Pancreas (tissue), 10 donors: ENCODE results near the gene NES. TPM values are rescaled to one million over a fixed set of nuclear protein-coding genes. Genes with fewer than 3 reads are reported as not detected.
A peak's percentile ranks its signal among the peaks of the same experiment; 100 is the strongest.

ENCODE experiments used
- ATAC-seq, 4 donors: fragments of 200-7000 bp; cut with Tn5 transposase; one replicate each; pipeline versions ENCODE4 v1.8.0 to v1.9.1; 2020; ENCODE audit warnings: mild to moderate bottlenecking in 4 of 4, moderate library complexity in 4 of 4
- DNase-seq, 6 donors: peaks; one replicate each; pipeline ENCODE4 v3.0.0-alpha.2; 2020
- FAIRE-seq: peaks from 2 replicates; lab custom pipeline; 2012; peaks lifted over from hg19 to GRCh38; lab: Jason Lieb, UNC
- H3K27ac ChIP-seq, 4 donors: fragments of 200-600 bp; sonication (generic); 1 replicate in 3 of 4; 2 replicates in 1 of 4; pipeline versions ENCODE4 v1.5.0 to v1.8.0; 2020
- H3K27me3 ChIP-seq, 4 donors: fragments of 200-600 bp; one replicate each; pipeline ENCODE4 v1.8.0; 2021
- H3K36me3 ChIP-seq, 3 donors: fragments of 200-600 bp; sonication (generic) in 1 of 3; one replicate each; pipeline versions ENCODE4 v1.5.0 to v1.8.0; 2020 to 2021
- H3K4me1 ChIP-seq, 3 donors: fragments of 200-600 bp; one replicate each; pipeline ENCODE4 v1.8.0; 2021
- H3K4me3 ChIP-seq, 4 donors: fragments of 200-600 bp; sonication (generic) in 2 of 4; one replicate each; pipeline versions ENCODE4 v1.5.0 to v1.8.0; 2020 to 2021
- H3K9me3 ChIP-seq, 4 donors: fragments of 200-600 bp; one replicate each; pipeline ENCODE4 v1.8.0; 2021
- CTCF ChIP-seq, 4 donors: fragments of 200-600 bp; sonication (generic) in 3 of 4; IDR thresholded peaks; one replicate each; pipeline versions ENCODE4 v1.5.0 to v1.8.0; 2021; ENCODE audit warnings: antibody characterized with exemption in 4 of 4
- WGBS, 2 donors: extraction: QIAGEN DNeasy Blood & Tissue Kit; methylation state at CpG; one replicate each; pipeline ENCODE4 v1.1.7; 2013; 5-methylcytosine and 5-hydroxymethylcytosine counted together
- intact Hi-C, 3 donors: fragments of 100-400 bp; cut with DNase I; formaldehyde crosslinking; loops; one replicate each; pipeline versions ENCODE4 v1.11.1 to v1.14.2; 2022
- polyA plus RNA-seq, 2 donors: library from polyadenylated mRNA; stranded (reverse); fragments of 200-250 nt; gene quantifications; one replicate each; pipeline ENCODE4 v1.2.3, GENCODE V29; 2013
- total RNA-seq, 6 donors: library from RNA; stranded (reverse); fragmentation: NEBNext Ultra II Directional in 4 of 6; extraction: Animal tissue kit (Norgen Biotek cat#: 25700) in 4 of 6; gene quantifications; one replicate each; pipeline versions ENCODE4 v1.2.1 to v1.2.4, GENCODE V29; 2021 to 2023
- donor health status: healthy with polysubstance abuse.
- donor health status: DM: no; HTN: no; CAD: no; lungs with moderate emphysema.
- donor health status: DM: no; HTN: no; CAD: no.
- donor health status: control.
- donor health status: control.
- donor health status: Bipolar disorder and iron deficiency.
- donor health status: DM: yes; HTN: yes; CAD: no.
- donor health status: DM: no; HTN: no; CAD: no.
- donor health status: DM: no; HTN: no; CAD: no.
- donor health status: DM: yes; HTN: yes; CAD: no.

Gene NES
- total and polyA plus RNA-seq, 8 donors, result 1.1 to 7.6 (median 3.7) TPM

GRCh38 chr1:156706657-156707416 is 29.6 kb upstream of the NES start:
- H3K4me3 ChIP-seq, result peak overlapping the region; percentile 7 to 48 (median 26)
- no peak overlapping the region for H3K27ac ChIP-seq
- DNase-seq, result peak in 4 of 6 donors; percentile 41 to 66 (median 50)
- intact Hi-C loops, result no loop called here
- peaks cover 0 to 6% (median 0%) of the 10 kb centered on the region in 4 donors for H3K27me3 ChIP-seq
- FAIRE-seq, result no peak
- no peaks in the 10 kb centered on the region for H3K9me3 ChIP-seq
- TF ChIP-seq CTCF (IDR thresholded peaks at IDR 0.05), result no peak
- ATAC-seq, result peak; percentile 20 to 57 (median 30)
- H3K36me3 ChIP-seq, result no peaks in the 10 kb centered on the region
- H3K4me1 ChIP-seq, result peaks cover 9 to 22% (median 17%) of the 10 kb centered on the region in 3 donors
- 17 to 18% methylated on average over 26 to 29 of the region's 29 CpGs for WGBS, 2 donors

- WGBS, 2 donors, result 2% methylated on average over 44 to 45 of the region's 45 CpGs
- DNase-seq (peak; percentile 37 to 84 (median 63)), ATAC-seq (peak; percentile 64 to 75 (median 70)), FAIRE-seq (no peak)
- H3K4me3 ChIP-seq, result peak overlapping the region; percentile 7 to 48 (median 26)
- H3K9me3 ChIP-seq, result no peaks in the 10 kb centered on the region
- TF ChIP-seq CTCF (IDR thresholded peaks at IDR 0.05), result peak; percentile 57 to 73 (median 64)
- H3K27me3 ChIP-seq, result peaks cover 0 to 6% (median 0%) of the 10 kb centered on the region in 4 donors
- H3K36me3 ChIP-seq, result no peaks in the 10 kb centered on the region
- intact Hi-C loops, result no loop called here
- no peak overlapping the region for H3K27ac ChIP-seq
- H3K4me1 ChIP-seq, result peaks cover 9 to 22% (median 17%) of the 10 kb centered on the region in 3 donors
Observed at GRCh38 chr1:156705918-156706656, 28.9 kb upstream of the NES start.

- no peak for TF ChIP-seq CTCF (IDR thresholded peaks at IDR 0.05)
- FAIRE-seq (no peak), DNase-seq (peak in 3 of 6 donors; percentile 57 to 83 (median 75)), ATAC-seq (peak; percentile 15 to 36 (median 27))
- intact Hi-C loops, result no loop called here
- peak within 1 kb of the TSS; percentile 7 to 48 (median 26) for H3K4me3 ChIP-seq
- H3K27ac ChIP-seq, result no peak within 1 kb of the TSS
- H3K4me1 ChIP-seq, result peaks cover 9 to 22% (median 17%) of the 10 kb centered on the region in 3 donors
- no peaks in the 10 kb centered on the region for H3K9me3 ChIP-seq
- WGBS, 2 donors, result 1% methylated on average over 41 to 42 of the region's 42 CpGs
- peaks cover 0 to 6% (median 0%) of the 10 kb centered on the region in 4 donors for H3K27me3 ChIP-seq
- no peaks in the 10 kb centered on the region for H3K36me3 ChIP-seq
Observed at GRCh38 chr1:156705321-156705917, 28.2 kb upstream of the NES start, which contains the start of gene CRABP2. CRABP2 (minus strand) TSS chr1:156705583; CDS start chr1:156705446, 137 bp downstream.

- intact Hi-C loops, result no loop called here
- TF ChIP-seq CTCF (IDR thresholded peaks at IDR 0.05), result no peak
- DNase-seq (peak in 5 of 6 donors; percentile 42 to 78 (median 74)), FAIRE-seq (no peak), ATAC-seq (peak; percentile 39 to 72 (median 56))
- Histone ChIP-seq H3K27me3 (peaks cover 0 to 6% (median 0%) of the 10 kb centered on the region in 4 donors), H3K4me3 (peak overlapping the region in 3 of 4 donors; percentile 21 to 48 (median 30)), H3K36me3 (no peaks in the 10 kb centered on the region), H3K9me3 (no peaks in the 10 kb centered on the region), H3K27ac (no peak overlapping the region), H3K4me1 (peaks cover 9 to 22% (median 17%) of the 10 kb centered on the region in 3 donors)
- 2 to 4% methylated on average over 29 of the region's 29 CpGs for WGBS, 2 donors
Observed at GRCh38 chr1:156704930-156705320, 27.7 kb upstream of the NES start.
